AG04450 (cell line): ENCODE results near the gene RAB1B. TPM values are rescaled to one million over a fixed set of nuclear protein-coding genes. Genes with fewer than 3 reads are reported as not detected.

Experiments used
- CTCF ChIA-PET: fragments of 300-600, 350-600 bp; formaldehyde crosslinking; extraction: SDS; loops from one replicate; lab custom pipeline; 2022; ENCODE audit warnings: antibody characterized with exemption, inconsistent platforms; lab: Charles Lee
- POLR2A ChIA-PET: fragments of 350-600 bp; formaldehyde crosslinking; extraction: SDS; loops from one replicate; lab custom pipeline; 2021; ENCODE audit warnings: antibody characterized with exemption, inconsistent platforms; lab: Yijun Ruan, JAX
- DNase-seq: peaks from one replicate; pipeline ENCODE4 v3.0.0-alpha.2; 2011; ENCODE audit warnings: low read depth, low spot score
- H3K27ac ChIP-seq: one replicate; pipeline ENCODE4 v1.5.1; 2012; ENCODE audit warnings: low read depth, low read length, control low read depth
- H3K27me3 ChIP-seq: one replicate; pipeline ENCODE4 v1.6.0; 2012; ENCODE audit warnings: low read length; ENCODE audit not compliant: control insufficient read depth, insufficient read depth
- H3K4me3 ChIP-seq: 2 replicates; pipeline ENCODE4 v1.5.1; 2011; ENCODE audit warnings: mild to moderate bottlenecking, low read depth, low read length, control low read depth
- H3K9me3 ChIP-seq: 2 replicates; pipeline ENCODE4 v1.5.1; 2012; ENCODE audit warnings: low read length; ENCODE audit not compliant: control insufficient read depth, insufficient read depth
- CTCF ChIP-seq: IDR thresholded peaks from 2 replicates; pipeline ENCODE4 v1.5.1; 2011; ENCODE audit warnings: low read depth, low read length, control low read depth, inconsistent platforms
- polyA plus RNA-seq: library from polyadenylated mRNA; depleted of rRNA; stranded (reverse); fragments of >200 nt; gene quantifications from 2 replicates; pipeline ENCODE4 v1.2.3, GENCODE V29; 2011

Gene RAB1B
- polyA plus RNA-seq, 1 experiment = 127 TPM

DNA sequence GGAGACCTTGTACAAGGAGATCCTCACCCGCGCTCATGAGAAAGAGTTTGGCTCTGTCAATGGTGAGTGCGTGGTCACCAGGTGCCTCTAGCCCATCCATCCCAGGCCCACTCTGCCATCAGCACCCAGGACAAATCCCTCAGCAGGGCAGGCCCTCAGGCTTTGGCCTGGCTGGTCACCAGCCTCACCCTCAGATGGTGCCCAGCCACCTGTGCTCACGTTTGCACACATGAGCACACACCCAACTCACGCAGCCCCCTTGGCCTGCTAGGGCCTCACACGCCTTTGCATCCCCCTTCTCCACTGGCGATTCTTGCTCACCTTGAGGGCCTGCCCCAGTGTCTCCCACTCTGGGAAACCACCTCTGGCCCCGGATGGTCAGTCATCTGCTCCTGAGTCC lies 4.1 kb upstream of the RAB1B start:
- H3K27ac ChIP-seq = no peak overlapping the region
- CTCF ChIA-PET = no interaction called here
- DNase-seq = no peak
- no peak overlapping the region for H3K4me3 ChIP-seq
- peaks cover 3% of the 10 kb centered on the region; the same call in 1 of the 2 replicates for H3K9me3 ChIP-seq
- H3K27me3 ChIP-seq = no peaks in the 10 kb centered on the region
- no peak for TF ChIP-seq CTCF
- POLR2A ChIA-PET = interaction anchor here (0.6 kb wide), 1 partner anchor 48 kb away, joined by 3 read pairs; no protein-coding TSS in a partner anchor

GRCh38 chr11:66264914-66265313 lies 3.5 kb upstream of the RAB1B start:
- ChIA-PET CTCF (no interaction called here), POLR2A (interaction anchor here (0.6 kb wide), 1 partner anchor 48 kb away, joined by 3 read pairs; no protein-coding TSS in a partner anchor)
- DNase-seq = no peak
- no peak overlapping the region for H3K27ac ChIP-seq
- 0 out of 2 replicates have a peak, but pooled peaks have one; percentile 28 for TF ChIP-seq CTCF
- H3K27me3 ChIP-seq = no peaks in the 10 kb centered on the region
- no peak overlapping the region for H3K4me3 ChIP-seq
- H3K9me3 ChIP-seq = peaks cover 3% of the 10 kb centered on the region; the same call in 1 of the 2 replicates

- no peak overlapping the region for H3K27ac ChIP-seq
- H3K27me3 ChIP-seq = no peaks in the 10 kb centered on the region
- no peak for DNase-seq
- TF ChIP-seq CTCF = no peak
- no peak overlapping the region for H3K4me3 ChIP-seq
- H3K9me3 ChIP-seq = peaks cover 3% of the 10 kb centered on the region; the same call in 1 of the 2 replicates
- POLR2A ChIA-PET = no interaction called here
- CTCF ChIA-PET = interaction anchor here (0.7 kb wide), 1 partner anchor 36 kb away, joined by 3 read pairs; no protein-coding TSS in a partner anchor
These were observed 2.7 kb upstream of the RAB1B start for GRCh38 chr11:66265531-66266377.

GRCh38 chr11:66266378-66267038 lies 1.9 kb upstream of the RAB1B start:
- DNase-seq = no peak
- peak overlapping the region; percentile 69 for H3K4me3 ChIP-seq
- peaks cover 3% of the 10 kb centered on the region; the same call in 1 of the 2 replicates for H3K9me3 ChIP-seq
- no peak overlapping the region for H3K27ac ChIP-seq
- H3K27me3 ChIP-seq = no peaks in the 10 kb centered on the region
- CTCF ChIA-PET = interaction anchor here (0.7 kb wide), 1 partner anchor 35 kb away, joined by 3 read pairs; no protein-coding TSS in a partner anchor
- POLR2A ChIA-PET = interaction anchor here (1.1 to 2.2 kb wide), 2 partner anchors 7 to 11 kb away, joined by 3 to 13 read pairs; no protein-coding TSS in a partner anchor
- TF ChIP-seq CTCF = no peak
